ENCODE measurements around the gene DLEC1. TPM values are rescaled to one million over a fixed set of nuclear protein-coding genes. Genes with fewer than 3 reads are reported as not detected.

The DLEC1 gene
- total RNA-seq, 4 donors from 2014 or later = 0.07 to 0.78 (median 0.16) TPM

DNA sequence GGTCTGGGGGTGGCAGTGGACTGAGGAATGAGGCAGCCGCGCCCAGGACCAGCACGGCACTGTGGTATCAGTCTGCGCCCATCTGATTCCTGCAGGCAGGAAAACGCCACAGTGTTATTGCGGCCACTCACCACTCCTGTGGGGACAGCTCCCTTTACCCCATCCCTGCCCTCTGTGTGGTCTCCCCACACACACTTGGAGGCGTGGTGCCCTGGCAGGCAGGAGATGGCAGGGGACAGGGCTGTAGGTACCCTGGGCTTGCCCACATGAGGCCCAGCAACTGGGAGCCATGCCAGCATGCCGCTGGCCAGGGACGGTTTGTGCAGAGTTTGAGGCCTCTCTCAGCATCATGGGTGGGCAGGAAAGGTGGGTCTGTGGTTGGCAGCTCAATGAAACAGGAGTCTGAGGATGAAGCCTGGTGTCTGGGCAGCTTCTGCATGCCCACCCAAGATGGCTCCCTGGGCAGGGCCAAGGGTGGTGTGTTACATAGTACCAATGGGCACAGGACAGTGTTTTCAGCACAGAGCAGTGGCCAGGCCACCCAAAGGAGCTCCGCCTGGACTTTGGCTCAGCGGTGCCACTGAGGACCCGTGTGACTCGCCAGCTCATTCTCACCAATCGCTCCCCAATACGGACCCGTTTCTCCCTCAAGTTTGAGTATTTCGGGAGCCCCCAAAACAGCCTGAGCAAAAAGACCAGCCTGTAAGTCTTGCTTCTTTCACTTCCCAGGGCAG, 70.7 kb downstream of the DLEC1 start:
- H3K36me3 ChIP-seq = no peaks in the 10 kb centered on the region
- no peak for TF ChIP-seq CTCF (IDR thresholded peaks at IDR 0.05)
- TF ChIP-seq POLR2A (IDR thresholded peaks at IDR 0.05) = no peak
- no peak for TF ChIP-seq POLR2AphosphoS5 (IDR thresholded peaks at IDR 0.05)
- TF ChIP-seq EP300 (IDR thresholded peaks at IDR 0.05) = no peak
- H3K27me3 ChIP-seq = no peaks in the 10 kb centered on the region
- H3K4me3 ChIP-seq = no peak overlapping the region
- no peak for ATAC-seq
- no peaks in the 10 kb centered on the region for H3K9me3 ChIP-seq
- WGBS, 2 donors (ENCODE audit: low coverage in 1 of 2) = no CpG with 5 or more reads among the region's 17 CpGs
- no peak overlapping the region for H3K27ac ChIP-seq
- H3K4me1 ChIP-seq = no peaks in the 10 kb centered on the region

GRCh38 chr3:38110314-38111050, 71.5 kb downstream of the DLEC1 start:
- Histone ChIP-seq H3K27me3 (no peaks in the 10 kb centered on the region), H3K27ac (no peak overlapping the region), H3K36me3 (no peaks in the 10 kb centered on the region), H3K4me3 (no peak overlapping the region), H3K9me3 (no peaks in the 10 kb centered on the region), H3K4me1 (no peaks in the 10 kb centered on the region)
- no peak for TF ChIP-seq POLR2AphosphoS5 (IDR thresholded peaks at IDR 0.05)
- TF ChIP-seq EP300 (IDR thresholded peaks at IDR 0.05) = no peak
- TF ChIP-seq POLR2A (IDR thresholded peaks at IDR 0.05) = no peak
- TF ChIP-seq CTCF (IDR thresholded peaks at IDR 0.05) = no peak
- ATAC-seq = no peak
- 83 to 100% methylated on average over 1 to 2 of the region's 6 CpGs for WGBS, 2 donors (ENCODE audit: low coverage in 1 of 2)

DNA sequence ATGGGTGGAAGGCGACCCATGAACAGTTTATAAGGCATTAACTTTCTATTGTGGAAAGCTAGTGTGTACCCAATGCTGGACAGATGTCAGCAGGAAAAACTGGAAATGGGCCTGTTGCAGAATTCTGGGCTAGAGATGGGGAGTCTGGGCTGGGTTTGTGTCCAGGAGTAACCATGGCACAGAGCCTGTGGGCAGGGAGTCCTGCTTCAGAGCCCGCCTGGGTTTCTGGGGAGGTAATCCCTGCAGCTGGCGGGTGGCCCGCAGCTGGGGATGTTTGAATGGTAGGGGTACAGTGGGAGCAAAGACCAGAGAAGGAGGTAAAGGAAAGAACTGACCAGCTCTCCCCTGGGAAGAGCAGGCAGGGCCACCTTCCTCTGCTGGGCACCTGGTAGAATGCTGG, 72.2 kb downstream of the DLEC1 start:
- ATAC-seq = no peak
- 93 to 100% methylated on average over 1 to 3 of the region's 4 CpGs for WGBS, 2 donors (ENCODE audit: low coverage in 1 of 2)
- Histone ChIP-seq H3K4me1 (no peaks in the 10 kb centered on the region), H3K27me3 (no peaks in the 10 kb centered on the region), H3K27ac (no peak overlapping the region), H3K4me3 (no peak overlapping the region), H3K36me3 (no peaks in the 10 kb centered on the region), H3K9me3 (no peaks in the 10 kb centered on the region)
- TF ChIP-seq POLR2A (IDR thresholded peaks at IDR 0.05) (no peak), POLR2AphosphoS5 (IDR thresholded peaks at IDR 0.05) (no peak), EP300 (IDR thresholded peaks at IDR 0.05) (no peak), CTCF (IDR thresholded peaks at IDR 0.05) (no peak)

DNA sequence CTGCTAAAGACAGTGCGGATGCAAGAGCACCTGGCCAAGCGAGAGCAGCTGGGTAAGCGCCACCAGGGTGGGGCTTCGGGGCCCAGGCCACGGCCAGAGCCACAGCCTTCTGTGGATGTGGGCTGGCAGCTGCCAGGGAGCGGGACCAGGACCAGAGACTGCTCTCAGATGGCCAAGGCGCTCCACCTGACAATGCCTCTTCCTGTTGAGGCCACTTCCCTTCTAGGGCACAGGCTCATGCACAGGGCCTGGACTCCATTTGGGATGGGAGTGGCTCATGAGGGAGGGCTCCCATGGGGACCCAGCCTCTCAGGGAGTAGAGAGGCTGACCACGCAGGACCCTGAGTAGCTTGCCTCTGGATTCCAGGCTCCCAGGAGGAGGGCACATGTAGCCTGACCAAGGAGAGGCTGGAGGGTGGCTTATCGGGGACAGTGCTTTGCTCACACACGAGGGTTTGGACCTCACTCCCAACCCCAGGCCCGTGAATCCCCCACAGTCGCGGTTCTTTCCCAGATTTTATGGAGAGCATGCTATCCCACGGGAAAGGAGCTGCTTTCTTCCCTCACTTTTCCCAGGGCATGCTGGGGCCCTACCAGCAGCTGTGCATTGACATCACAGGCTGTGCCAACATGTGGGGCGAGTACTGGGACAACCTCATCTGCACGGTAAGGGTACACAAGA, 72.8 kb downstream of the DLEC1 start:
- Histone ChIP-seq H3K4me3 (no peak overlapping the region), H3K4me1 (no peaks in the 10 kb centered on the region)
- 68% methylated on average over 6 of the region's 16 CpGs; no CpG with 5 or more reads in 1 of the 2 donors for WGBS, 2 donors (ENCODE audit: low coverage in 1 of 2)

More for the DNA sequence above, 72.8 kb downstream of the DLEC1 start:
- H3K27me3 ChIP-seq = no peaks in the 10 kb centered on the region
- H3K36me3 ChIP-seq = no peaks in the 10 kb centered on the region
- no peak overlapping the region for H3K27ac ChIP-seq
- H3K9me3 ChIP-seq = no peaks in the 10 kb centered on the region
- ATAC-seq = no peak
- TF ChIP-seq EP300 (IDR thresholded peaks at IDR 0.05) = no peak
- TF ChIP-seq CTCF (IDR thresholded peaks at IDR 0.05) = no peak
- TF ChIP-seq POLR2AphosphoS5 (IDR thresholded peaks at IDR 0.05) = no peak
- no peak for TF ChIP-seq POLR2A (IDR thresholded peaks at IDR 0.05)

Measured in gastroesophageal sphincter (tissue), 4 donors.